ENCODE measurements around the gene CCDC13. TPM values are rescaled to one million over a fixed set of nuclear protein-coding genes. Genes with fewer than 3 reads are reported as not detected.

CCDC13 gene
- total RNA-seq, 2 experiments from 2014 or later, result 0.38 TPM; not detected in 1

DNA sequence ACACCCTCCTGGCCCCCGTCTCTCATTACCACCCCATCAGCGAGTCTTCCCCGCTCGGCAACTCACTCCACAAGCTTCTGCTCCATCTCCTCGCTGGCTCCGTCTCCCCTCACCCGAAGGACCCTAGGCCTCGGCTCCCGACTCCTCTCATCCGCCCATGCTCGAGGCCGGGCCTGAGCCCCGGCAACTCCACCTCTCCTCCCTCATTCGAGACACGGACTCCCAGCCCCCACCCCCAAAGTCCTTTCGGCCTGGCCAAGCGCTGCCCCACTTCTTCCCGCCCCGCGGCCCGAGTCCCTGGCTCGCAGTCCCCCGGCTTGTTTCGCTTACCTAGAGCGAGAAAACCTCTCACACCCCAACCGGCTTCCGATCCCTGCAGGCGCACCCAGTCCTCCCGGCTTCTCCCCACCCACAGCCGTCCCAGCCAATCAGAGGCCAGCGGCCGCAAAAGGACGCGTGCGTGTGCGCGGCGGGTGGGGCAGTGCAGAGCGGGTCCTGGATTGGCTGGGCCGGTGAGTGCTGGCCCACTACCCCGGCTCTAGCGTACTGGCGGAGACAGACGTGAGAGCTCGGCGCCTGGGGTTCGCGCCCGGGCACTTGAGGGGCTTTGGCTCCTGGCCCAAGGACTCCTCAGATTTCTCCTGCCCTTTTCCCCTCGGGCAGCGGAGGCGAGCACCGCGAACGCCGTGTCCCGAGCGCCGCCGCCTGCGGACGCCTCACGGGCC is 31.2 kb upstream of the CCDC13 start, which contains the start of gene HIGD1A:
TSS of gene HIGD1A (minus strand) at position 385 of the 725 bp plus-strand sequence. CDS start 10,237 bp downstream, outside the sequence.
- Mint-ChIP-seq H3K36me3 (ENCODE audit: low read depth) (peaks cover 13% of the 10 kb centered on the region), H3K4me3 (peak within 1 kb of the TSS; percentile 99), H3K27ac (peak within 1 kb of the TSS; percentile 97), H3K4me1 (ENCODE audit: low read depth) (peaks cover 55% of the 10 kb centered on the region), H3K9me3 (no peaks in the 10 kb centered on the region), H3K27me3 (peaks cover 17% of the 10 kb centered on the region)
- peak; percentile 99 for ATAC-seq (ENCODE audit: poor library complexity)
- Histone ChIP-seq H3K36me3 (ENCODE audit: insufficient read depth, low read length) (no peaks in the 10 kb centered on the region), H3K4me1 (ENCODE audit: insufficient read depth, low read length) (peaks cover 26% of the 10 kb centered on the region), H3K9me3 (ENCODE audit: control insufficient read depth in 1 of 2, insufficient read depth in 1 of 2, low read length in 2 of 2) (no peaks in the 10 kb centered on the region), H3K27me3 (ENCODE audit: control insufficient read depth in 1 of 2, insufficient read depth in 2 of 2, low read length in 2 of 2) (peaks cover 4% of the 10 kb centered on the region in 2 experiments), H3K4me3 (ENCODE audit: low read length) (peak within 1 kb of the TSS; percentile 92), H3K27ac (ENCODE audit: low read depth in 1 of 2, low read length in 2 of 2) (peak within 1 kb of the TSS; percentile 74 to 75)
- peak; percentile 81 to 97 (median 92) for DNase-seq
- CTCF ChIA-PET, result interaction anchor here (1.1 to 1.5 kb wide), 2 partner anchors 8 to 12 kb away, joined by 3 to 4 read pairs; no protein-coding TSS in a partner anchor
- TF ChIP-seq, protein P1, sequence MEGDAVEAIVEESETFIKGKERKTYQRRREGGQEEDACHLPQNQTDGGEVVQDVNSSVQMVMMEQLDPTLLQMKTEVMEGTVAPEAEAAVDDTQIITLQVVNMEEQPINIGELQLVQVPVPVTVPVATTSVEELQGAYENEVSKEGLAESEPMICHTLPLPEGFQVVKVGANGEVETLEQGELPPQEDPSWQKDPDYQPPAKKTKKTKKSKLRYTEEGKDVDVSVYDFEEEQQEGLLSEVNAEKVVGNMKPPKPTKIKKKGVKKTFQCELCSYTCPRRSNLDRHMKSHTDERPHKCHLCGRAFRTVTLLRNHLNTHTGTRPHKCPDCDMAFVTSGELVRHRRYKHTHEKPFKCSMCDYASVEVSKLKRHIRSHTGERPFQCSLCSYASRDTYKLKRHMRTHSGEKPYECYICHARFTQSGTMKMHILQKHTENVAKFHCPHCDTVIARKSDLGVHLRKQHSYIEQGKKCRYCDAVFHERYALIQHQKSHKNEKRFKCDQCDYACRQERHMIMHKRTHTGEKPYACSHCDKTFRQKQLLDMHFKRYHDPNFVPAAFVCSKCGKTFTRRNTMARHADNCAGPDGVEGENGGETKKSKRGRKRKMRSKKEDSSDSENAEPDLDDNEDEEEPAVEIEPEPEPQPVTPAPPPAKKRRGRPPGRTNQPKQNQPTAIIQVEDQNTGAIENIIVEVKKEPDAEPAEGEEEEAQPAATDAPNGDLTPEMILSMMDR (IDR thresholded peaks at IDR 0.05), result no peak
- POLR2A ChIA-PET, result interaction anchor here (0.5 to 1.7 kb wide), 2 partner anchors 10 to 203 kb away, joined by 3 to 6 read pairs; no protein-coding TSS in a partner anchor
- intact Hi-C loops (cut with DNase I, micrococcal nuclease), result loop anchor here in 1 of 2 experiments (10.0 kb wide), 1 partner anchor 301 kb away; the partner anchor contains the start of gene POMGNT2

DNA sequence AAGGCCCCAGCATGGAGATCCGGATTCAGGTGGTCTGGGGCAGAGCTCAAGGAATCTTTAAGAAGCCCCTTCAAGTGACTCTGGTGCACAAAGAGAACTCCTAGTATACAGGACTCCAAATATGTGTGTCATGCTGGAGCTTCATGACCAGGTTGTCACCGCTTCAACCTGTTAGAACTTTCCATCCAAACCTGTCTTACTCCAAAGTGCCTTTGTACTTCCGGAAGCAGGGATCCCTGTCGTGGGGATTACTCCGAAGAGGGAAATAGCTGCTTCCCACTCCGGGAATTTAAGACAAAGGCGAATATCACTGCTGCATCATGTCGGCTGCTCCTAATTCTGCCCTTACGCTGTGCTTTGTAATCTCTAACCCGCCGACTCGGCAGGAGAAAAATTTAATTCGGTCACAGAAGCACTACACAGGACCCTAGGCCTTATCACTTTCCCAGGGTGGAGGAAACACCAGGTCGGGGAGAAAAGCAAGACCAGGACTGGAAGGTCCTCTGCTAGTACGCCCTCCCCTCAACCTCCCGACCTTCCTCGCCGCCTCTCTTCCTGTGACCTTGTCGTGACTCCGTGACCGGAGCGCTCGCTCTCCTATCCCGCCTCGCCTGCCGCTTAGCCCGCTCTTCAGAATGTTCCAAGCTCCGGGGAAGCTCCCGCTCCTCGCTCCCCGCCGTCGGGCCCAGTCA is 30.5 kb upstream of the CCDC13 start:
- Mint-ChIP-seq H3K4me3 (peak overlapping the region; percentile 99), H3K9me3 (no peaks in the 10 kb centered on the region), H3K27ac (peak overlapping the region; percentile 97), H3K27me3 (peaks cover 17% of the 10 kb centered on the region), H3K36me3 (ENCODE audit: low read depth) (peaks cover 13% of the 10 kb centered on the region), H3K4me1 (ENCODE audit: low read depth) (peaks cover 55% of the 10 kb centered on the region)
- TF ChIP-seq, protein P1 (IDR thresholded peaks at IDR 0.05), result no peak
- peaks cover 4% of the 10 kb centered on the region in 2 experiments for H3K27me3 ChIP-seq (ENCODE audit: control insufficient read depth in 1 of 2, insufficient read depth in 2 of 2, low read length in 2 of 2)
- H3K36me3 ChIP-seq (ENCODE audit: insufficient read depth, low read length), result no peaks in the 10 kb centered on the region
- H3K9me3 ChIP-seq (ENCODE audit: control insufficient read depth in 1 of 2, insufficient read depth in 1 of 2, low read length in 2 of 2), result no peaks in the 10 kb centered on the region
- H3K4me1 ChIP-seq (ENCODE audit: insufficient read depth, low read length), result peaks cover 26% of the 10 kb centered on the region
- ChIA-PET POLR2A (interaction anchor here (1.7 kb wide), 1 partner anchor 9 kb away, joined by 6 read pairs; no protein-coding TSS in a partner anchor), CTCF (interaction anchor here (0.6 kb wide), 1 partner anchor 699 kb away, joined by 3 read pairs; no protein-coding TSS in a partner anchor)
- intact Hi-C loops (cut with DNase I, micrococcal nuclease), result loop anchor here in 1 of 2 experiments (2.0 to 10.0 kb wide), 2 partner anchors 23 to 301 kb away; partner anchors contain the start of gene POMGNT2
- ATAC-seq (ENCODE audit: poor library complexity) (peak; percentile 4), DNase-seq (peak in 8 of 14 experiments; percentile 3 to 55 (median 14))
- H3K4me3 ChIP-seq (ENCODE audit: low read length), result peak overlapping the region; percentile 92
- peak overlapping the region; percentile 74 to 75 for H3K27ac ChIP-seq (ENCODE audit: low read depth in 1 of 2, low read length in 2 of 2)

DNA sequence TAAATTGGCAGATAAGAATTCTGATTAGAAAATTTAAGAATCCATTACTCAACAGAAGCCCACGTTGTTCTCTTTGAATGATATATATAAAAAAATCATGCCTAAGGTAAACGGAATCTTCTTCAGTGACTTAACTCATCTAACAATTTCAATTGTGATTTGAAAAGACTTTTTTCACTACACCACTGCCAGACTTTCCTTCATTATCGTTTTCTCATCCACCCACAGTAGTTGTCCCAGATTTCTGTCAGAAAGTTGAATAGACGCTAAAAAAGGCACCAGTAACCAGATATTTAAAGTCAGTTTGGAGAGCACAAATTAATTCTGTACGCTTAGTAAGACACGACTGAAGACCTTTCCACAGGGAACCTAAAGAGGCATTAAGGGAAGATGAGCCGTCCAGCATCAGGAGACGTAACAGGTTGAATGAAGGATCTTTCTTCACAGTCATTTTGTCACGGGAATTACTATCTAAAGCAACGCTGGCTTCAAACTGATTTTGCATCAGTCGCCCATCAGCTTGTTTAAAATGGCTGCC is 29.9 kb upstream of the CCDC13 start:
- intact Hi-C loops (cut with DNase I, micrococcal nuclease), result loop anchor here in 1 of 2 experiments (2.0 to 10.0 kb wide), 2 partner anchors 22 to 302 kb away; partner anchors contain the start of gene POMGNT2
- CTCF ChIA-PET, result interaction anchor here (0.6 kb wide), 1 partner anchor 700 kb away, joined by 3 read pairs; no protein-coding TSS in a partner anchor
- peaks cover 13% of the 10 kb centered on the region for H3K36me3 Mint-ChIP-seq (ENCODE audit: low read depth)
- ATAC-seq (ENCODE audit: poor library complexity), result no peak
- Histone ChIP-seq H3K27ac (ENCODE audit: low read depth in 1 of 2, low read length in 2 of 2) (no peak overlapping the region), H3K4me3 (ENCODE audit: low read length) (peak overlapping the region; percentile 92), H3K36me3 (ENCODE audit: insufficient read depth, low read length) (no peaks in the 10 kb centered on the region), H3K27me3 (ENCODE audit: control insufficient read depth in 1 of 2, insufficient read depth in 2 of 2, low read length in 2 of 2) (peaks cover 4% of the 10 kb centered on the region in 2 experiments), H3K9me3 (ENCODE audit: control insufficient read depth in 1 of 2, insufficient read depth in 1 of 2, low read length in 2 of 2) (no peaks in the 10 kb centered on the region), H3K4me1 (ENCODE audit: insufficient read depth, low read length) (peaks cover 26% of the 10 kb centered on the region)
- peaks cover 55% of the 10 kb centered on the region for H3K4me1 Mint-ChIP-seq (ENCODE audit: low read depth)
- no peak for DNase-seq
- TF ChIP-seq, protein P1 (IDR thresholded peaks at IDR 0.05), result no peak
- peaks cover 17% of the 10 kb centered on the region for H3K27me3 Mint-ChIP-seq
- H3K27ac Mint-ChIP-seq, result peak overlapping the region; percentile 97
- peak overlapping the region; percentile 99 for H3K4me3 Mint-ChIP-seq
- no peaks in the 10 kb centered on the region for H3K9me3 Mint-ChIP-seq
- POLR2A ChIA-PET, result interaction anchor here (1.7 kb wide), 1 partner anchor 9 kb away, joined by 6 read pairs; no protein-coding TSS in a partner anchor

All from CD4-positive, alpha-beta T cell (primary cell).